ENCODE results near the gene ADGRB3. TPM values are rescaled to one million over a fixed set of nuclear protein-coding genes. Genes with fewer than 3 reads are reported as not detected.
"Not testable (repeated sequence)": the region's sequence is repeated elsewhere in the genome, so short reads cannot be mapped to it uniquely, and the experiment has no call there.

Gene ADGRB3
- polyA plus RNA-seq, 1 experiment: 0.12 TPM

DNA sequence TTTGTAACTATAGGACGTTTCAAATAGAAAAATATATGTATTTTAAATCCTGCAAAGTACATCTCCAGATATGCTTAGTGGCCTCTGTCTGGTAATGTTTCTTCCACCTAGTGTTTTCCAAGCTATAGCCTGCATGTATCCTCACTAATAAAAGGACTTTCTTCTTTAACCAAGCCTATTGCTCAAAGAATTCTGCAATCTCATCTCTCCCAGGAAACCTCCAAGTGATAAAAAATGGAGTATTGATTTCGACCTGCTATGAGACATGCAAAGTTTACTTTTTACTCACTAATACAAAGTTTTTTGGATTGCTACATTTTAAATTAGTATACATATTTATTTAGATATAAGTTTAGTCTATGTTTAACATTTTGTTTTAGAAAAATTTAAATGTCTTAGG, 23.3 kb downstream of the ADGRB3 start:
- Histone ChIP-seq H3K36me3 (ENCODE audit: control insufficient read depth, insufficient read depth, low read length) (no peaks in the 10 kb centered on the region), H3K27me3 (ENCODE audit: control insufficient read depth, insufficient read depth, low read length) (no peaks in the 10 kb centered on the region), H3K4me3 (ENCODE audit: low read depth, low read length) (no peak overlapping the region)
- ChIA-PET POLR2A (no interaction called here), CTCF (interaction anchor here (0.6 kb wide), 1 partner anchor 1114 kb away, joined by 3 read pairs; no protein-coding TSS in a partner anchor)
- no peak for DNase-seq (ENCODE audit: low read depth)
- TF ChIP-seq, protein P1, sequence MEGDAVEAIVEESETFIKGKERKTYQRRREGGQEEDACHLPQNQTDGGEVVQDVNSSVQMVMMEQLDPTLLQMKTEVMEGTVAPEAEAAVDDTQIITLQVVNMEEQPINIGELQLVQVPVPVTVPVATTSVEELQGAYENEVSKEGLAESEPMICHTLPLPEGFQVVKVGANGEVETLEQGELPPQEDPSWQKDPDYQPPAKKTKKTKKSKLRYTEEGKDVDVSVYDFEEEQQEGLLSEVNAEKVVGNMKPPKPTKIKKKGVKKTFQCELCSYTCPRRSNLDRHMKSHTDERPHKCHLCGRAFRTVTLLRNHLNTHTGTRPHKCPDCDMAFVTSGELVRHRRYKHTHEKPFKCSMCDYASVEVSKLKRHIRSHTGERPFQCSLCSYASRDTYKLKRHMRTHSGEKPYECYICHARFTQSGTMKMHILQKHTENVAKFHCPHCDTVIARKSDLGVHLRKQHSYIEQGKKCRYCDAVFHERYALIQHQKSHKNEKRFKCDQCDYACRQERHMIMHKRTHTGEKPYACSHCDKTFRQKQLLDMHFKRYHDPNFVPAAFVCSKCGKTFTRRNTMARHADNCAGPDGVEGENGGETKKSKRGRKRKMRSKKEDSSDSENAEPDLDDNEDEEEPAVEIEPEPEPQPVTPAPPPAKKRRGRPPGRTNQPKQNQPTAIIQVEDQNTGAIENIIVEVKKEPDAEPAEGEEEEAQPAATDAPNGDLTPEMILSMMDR (IDR thresholded peaks at IDR 0.05; ENCODE audit: insufficient read depth, low read depth, low read length): no peak

GRCh38 chr6:68673255-68673654, 38.2 kb downstream of the ADGRB3 start:
- no peak for DNase-seq (ENCODE audit: low read depth)
- H3K36me3 ChIP-seq (ENCODE audit: control insufficient read depth, insufficient read depth, low read length): no peaks in the 10 kb centered on the region
- H3K4me3 ChIP-seq (ENCODE audit: low read depth, low read length): no peak overlapping the region
- TF ChIP-seq, protein P1 (IDR thresholded peaks at IDR 0.05; ENCODE audit: insufficient read depth, low read depth, low read length): no peak
- ChIA-PET POLR2A (no interaction called here), CTCF (no interaction called here)
- H3K27me3 ChIP-seq (ENCODE audit: control insufficient read depth, insufficient read depth, low read length): no peaks in the 10 kb centered on the region

DNA sequence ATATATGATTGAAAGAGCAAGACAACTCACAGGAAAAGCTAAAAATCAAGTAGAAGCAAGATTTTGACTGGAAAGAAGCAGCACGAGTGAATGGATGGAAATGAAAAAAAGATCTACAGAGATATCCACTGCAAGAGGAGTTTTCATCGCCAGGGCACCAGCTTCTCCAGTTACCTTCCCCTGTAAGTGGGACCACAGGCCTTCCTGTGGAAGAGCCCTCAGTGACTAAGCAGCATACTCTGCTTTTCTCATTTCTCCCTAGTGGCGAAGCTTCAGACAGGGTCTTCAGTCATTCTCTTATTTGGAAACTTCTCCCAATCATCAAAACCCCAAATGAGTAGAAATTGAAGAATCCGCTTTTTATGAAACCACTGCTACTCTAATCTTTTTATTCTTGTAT, 40.5 kb downstream of the ADGRB3 start:
- ChIA-PET CTCF (no interaction called here), POLR2A (no interaction called here)
- Histone ChIP-seq H3K27me3 (ENCODE audit: control insufficient read depth, insufficient read depth, low read length) (no peaks in the 10 kb centered on the region), H3K4me3 (ENCODE audit: low read depth, low read length) (no peak overlapping the region), H3K36me3 (ENCODE audit: control insufficient read depth, insufficient read depth, low read length) (no peaks in the 10 kb centered on the region)
- no peak for DNase-seq (ENCODE audit: low read depth)
- TF ChIP-seq, protein P1 (IDR thresholded peaks at IDR 0.05; ENCODE audit: insufficient read depth, low read depth, low read length): no peak

- H3K27me3 ChIP-seq (ENCODE audit: control insufficient read depth, insufficient read depth, low read length); CTCF ChIA-PET; H3K36me3 ChIP-seq (ENCODE audit: control insufficient read depth, insufficient read depth, low read length); POLR2A ChIA-PET; DNase-seq (ENCODE audit: low read depth); H3K4me3 ChIP-seq (ENCODE audit: low read depth, low read length): not testable (repeated sequence)
These were observed 41.0 kb downstream of the ADGRB3 start for GRCh38 chr6:68676094-68676493.

DNA sequence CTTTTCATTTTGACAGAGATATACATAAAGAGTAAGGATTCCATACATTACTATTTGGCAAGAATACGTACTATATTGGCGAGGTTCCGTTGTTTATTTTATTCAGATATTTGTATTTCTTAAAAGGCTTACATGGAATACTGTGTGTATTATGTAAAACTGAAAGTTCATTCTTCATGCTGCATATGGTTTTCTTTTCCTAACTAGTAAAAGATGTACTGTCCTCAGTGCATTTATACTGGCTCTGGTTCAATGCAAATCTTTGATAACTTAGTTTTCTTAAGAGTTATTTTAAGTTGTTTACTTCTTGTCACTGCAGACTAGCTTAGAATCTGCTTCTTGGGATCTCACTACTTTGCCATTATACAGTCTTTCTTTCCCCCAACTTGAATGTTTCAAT, 42.0 kb downstream of the ADGRB3 start:
- TF ChIP-seq, protein P1 (IDR thresholded peaks at IDR 0.05; ENCODE audit: insufficient read depth, low read depth, low read length): no peak
- no peaks in the 10 kb centered on the region for H3K27me3 ChIP-seq (ENCODE audit: control insufficient read depth, insufficient read depth, low read length)
- CTCF ChIA-PET: no interaction called here
- no peak for DNase-seq (ENCODE audit: low read depth)
- POLR2A ChIA-PET: no interaction called here
- no peak overlapping the region for H3K4me3 ChIP-seq (ENCODE audit: low read depth, low read length)
- H3K36me3 ChIP-seq (ENCODE audit: control insufficient read depth, insufficient read depth, low read length): no peaks in the 10 kb centered on the region

DNA sequence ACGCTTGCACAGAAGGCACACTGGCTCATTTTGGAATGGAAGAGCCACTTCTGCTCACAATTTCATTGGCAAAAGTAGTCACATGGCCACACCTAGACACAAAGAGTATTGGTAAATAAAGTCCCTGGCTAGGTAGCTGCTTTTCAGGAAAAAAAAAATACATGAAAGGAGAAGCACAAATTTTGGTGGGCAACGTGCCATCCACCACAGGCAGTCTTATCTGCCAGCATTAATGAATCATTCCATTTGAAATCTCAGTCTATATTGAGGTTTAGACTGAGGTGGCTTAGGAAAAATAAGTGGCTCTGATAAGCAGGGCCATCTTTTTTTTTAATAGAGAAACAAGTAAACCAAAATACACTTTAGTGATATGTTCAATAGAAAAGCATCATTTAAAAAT, 44.3 kb downstream of the ADGRB3 start:
- Histone ChIP-seq H3K4me3 (ENCODE audit: low read depth, low read length) (no peak overlapping the region), H3K36me3 (ENCODE audit: control insufficient read depth, insufficient read depth, low read length) (no peaks in the 10 kb centered on the region), H3K27me3 (ENCODE audit: control insufficient read depth, insufficient read depth, low read length) (no peaks in the 10 kb centered on the region)
- TF ChIP-seq, protein P1 (IDR thresholded peaks at IDR 0.05; ENCODE audit: insufficient read depth, low read depth, low read length): no peak
- POLR2A ChIA-PET: no interaction called here
- CTCF ChIA-PET: no interaction called here
- DNase-seq (ENCODE audit: low read depth): no peak
